Activated CD4-positive, alpha-beta T cell treated with anti-CD3 and anti-CD28 coated beads, Interleukin-2, amount 50 U/mL, for 1 hour (primary cell): Measurements from ENCODE around the gene C11orf71.

Experiments
- DNase-seq: peaks from one replicate; pipeline ENCODE4 v3.0.0-alpha.2; 2020

The C11orf71 gene

DNA sequence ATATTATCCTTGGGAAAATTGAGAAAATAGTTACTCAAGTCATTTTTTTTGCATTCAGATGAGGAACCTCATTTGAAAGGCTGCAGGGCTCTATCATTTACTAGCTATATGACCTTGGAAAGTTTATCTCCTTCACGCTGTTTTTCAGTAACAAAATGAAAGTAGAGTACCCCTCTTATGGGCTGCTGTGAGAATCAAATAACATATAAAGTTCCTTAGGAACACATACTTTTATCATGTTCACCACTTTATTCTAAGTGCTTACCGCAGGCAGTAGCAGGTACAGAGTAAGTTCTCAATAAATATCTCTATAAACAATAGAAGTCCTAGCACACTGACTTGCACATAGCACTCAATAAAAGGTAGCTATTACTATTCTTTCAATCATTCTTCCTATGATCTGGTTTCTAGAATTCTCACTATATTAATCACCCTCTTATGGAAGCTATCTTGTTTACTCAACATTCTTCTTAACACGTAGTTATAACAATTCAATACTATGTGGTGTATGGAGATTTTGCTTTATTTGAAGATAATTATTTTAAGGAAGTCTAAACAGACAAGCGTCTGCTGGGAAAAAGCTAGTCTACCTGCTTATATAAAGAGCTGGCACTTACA lies 1.9 kb downstream of the C11orf71 start:
- DNase-seq: no peak

DNA sequence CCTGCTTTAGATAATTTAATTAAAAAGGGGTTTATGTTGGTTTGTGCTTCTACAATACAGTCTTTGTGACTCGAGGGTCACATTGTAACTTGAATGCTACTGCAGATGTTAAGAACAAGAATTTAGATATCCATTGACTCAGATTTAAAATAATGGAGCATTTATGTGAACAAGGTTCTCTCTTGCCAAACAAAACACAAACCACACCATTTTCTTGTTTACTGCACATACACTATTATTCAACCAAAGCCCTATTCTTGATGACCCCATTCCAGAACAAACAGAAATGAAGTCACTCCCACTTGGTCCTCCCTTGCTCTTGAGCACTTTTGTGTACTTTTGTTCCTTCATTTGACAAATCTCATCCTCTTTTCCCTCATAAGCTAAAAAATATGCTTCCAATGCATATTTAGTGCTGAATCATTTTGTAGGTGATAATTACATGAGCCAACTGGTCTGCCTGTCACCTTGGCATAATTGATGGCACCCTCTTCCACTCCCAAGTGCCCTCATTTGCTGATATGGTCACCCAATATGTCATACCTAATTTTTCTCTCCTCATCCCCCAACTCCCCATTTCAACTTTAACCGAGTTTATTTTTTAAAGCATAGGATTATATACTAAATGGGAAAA lies 2.8 kb downstream of the C11orf71 start:
- no peak for DNase-seq

DNA sequence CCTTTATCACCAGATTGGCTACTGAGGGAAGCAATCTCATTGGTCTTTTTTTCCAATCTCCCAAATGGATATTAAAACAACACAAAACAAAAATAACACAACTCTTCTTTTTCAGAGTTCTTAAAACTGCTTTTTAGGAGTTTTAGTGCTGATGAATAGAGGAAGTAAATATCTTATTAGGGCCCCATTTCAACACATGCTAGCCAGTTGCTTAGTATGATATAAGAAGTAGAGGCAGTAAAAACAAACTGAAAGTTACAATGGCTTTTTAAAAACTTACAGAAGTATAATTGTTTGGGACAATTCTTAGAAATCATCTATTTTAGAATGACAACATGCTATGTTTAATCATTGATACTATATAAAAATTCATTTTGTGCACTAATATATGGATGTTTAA lies 3.4 kb downstream of the C11orf71 start:
- no peak for DNase-seq

DNA sequence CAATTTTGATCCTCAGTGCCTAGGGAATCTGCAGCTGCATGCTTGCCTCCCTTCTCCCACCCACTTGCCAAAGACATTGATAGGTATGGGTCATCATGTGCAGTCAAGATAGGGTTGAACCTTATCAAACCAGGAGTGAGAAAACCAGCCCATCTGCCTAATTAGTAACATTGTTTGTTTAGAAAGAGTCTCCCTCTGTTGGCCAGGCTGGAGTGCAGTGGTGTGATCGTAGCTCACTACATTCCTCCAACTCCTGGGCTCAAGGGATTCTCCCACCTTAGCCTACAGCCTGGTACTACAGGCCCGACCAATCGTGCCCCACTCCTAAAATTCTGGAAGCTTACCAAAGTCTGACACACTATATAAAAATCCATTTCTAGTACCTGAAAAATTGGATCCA lies 4.6 kb downstream of the C11orf71 start:
- no peak for DNase-seq

DNA sequence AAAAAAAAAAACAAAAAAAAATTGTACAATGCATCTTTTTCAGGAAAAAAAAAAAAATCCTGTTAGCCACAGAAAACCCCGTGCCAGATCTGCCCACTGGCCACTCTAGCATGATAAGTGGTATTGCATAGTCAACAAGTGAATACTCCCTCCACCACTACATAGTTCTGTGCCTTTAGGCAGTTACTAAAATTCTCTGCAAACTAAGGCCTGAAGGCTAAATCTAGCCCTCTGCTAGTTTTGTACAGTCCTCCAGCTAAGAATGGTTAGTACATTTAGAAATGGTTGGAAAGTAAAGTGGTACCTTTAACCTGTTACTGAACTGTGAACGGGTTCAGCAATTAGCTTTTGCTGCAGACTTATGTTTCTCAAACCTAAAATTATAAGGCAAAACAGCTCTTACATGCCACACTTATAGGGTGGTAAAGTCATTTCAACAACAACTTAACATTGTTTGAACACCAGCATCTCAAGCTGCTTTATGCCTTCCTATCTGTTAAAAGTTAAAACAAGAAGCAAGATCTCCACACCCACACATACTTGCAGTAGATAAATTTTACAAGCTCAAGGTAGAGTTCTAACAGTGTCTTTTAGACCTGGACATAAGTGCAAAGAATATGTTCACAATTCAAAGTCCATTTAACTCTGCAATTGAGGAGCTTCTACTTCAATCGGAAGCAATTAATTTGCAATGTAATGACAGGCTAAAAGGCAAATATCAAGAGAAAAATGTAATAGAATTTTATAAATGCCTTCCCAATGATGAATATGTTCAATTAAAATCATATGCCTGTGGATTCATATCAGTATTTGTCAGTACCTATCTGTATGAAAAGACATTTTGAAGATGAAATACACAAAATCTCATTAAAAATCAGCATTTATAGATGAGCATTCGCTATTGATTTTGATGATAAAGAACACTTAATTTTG lies 7.3 kb downstream of the C11orf71 start:
- DNase-seq: no peak

DNA sequence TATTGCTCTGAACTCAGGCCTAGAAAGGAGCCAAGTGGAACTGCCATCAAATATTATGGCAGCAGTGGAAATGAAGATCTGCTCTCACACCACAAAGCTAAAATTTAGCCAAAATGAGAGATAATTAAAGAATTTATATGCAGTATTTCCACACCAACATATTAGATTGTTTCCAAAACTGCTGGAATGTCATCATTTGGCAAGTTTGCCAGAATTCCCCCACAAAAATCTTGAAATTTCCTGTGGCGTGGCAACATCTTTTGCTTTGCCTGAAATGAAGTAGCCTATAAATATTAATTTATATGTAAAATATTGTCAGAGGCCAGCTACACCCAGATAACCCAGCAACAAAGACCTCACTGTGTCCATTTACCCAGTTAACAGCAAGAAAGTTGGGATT lies 13.8 kb downstream of the C11orf71 start:
- DNase-seq: no peak

DNA sequence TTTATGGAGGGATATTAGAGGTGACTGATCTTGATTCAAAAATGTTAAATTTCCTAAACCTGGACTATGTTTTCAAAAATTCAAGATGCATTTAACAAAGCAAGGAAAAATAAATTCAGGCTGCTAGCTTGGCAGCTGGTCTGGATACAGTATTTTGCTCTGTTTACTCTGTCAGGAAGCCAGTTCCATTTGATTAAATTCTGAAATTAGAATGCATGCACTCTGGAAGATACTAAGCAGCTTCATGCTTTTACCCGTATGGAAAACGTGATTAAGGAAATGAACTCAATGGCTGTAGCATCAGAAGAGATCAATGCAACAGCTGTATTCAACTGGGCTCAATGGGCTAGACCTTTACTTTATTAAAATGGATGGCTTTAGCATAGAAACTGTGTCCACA lies 14.2 kb downstream of the C11orf71 start:
- no peak for DNase-seq

DNA sequence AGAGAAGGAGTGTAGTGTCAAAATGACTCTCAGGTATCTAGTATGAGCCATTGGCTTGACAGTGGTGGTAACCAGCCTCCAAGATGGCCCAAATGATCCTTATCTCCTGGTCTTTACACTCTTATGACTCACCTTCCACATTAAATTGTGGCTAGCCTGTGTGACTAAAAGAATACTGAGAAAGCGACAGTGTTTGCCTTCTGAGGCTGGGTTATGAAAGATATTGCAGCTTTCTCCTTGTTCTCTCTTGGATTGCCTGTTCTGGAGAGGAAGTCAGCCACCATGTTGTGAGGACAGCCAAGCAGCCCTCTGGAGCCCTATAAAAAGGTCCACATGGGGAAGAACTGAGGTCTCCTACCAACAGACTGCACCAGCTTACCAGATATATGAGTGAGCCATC lies 15.8 kb downstream of the C11orf71 start:
- no peak for DNase-seq

DNA sequence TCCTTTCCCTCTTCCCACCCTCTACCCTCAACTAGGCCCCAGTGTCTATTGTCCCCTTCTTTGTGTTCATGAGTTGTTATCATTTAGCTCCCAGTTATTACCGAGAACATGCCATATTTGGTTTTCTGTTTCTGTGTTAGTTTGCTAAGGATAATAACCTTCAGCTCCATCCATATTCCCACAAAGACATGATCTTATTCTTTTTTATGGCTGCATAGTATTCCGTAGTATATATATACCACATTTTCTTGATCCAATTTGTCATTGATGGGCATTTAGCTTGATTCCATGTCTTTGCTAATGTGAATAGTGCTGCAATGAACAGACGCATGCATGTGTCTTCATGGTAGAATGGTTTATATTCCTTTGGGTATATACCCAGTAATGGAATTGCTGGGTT lies 17.8 kb downstream of the C11orf71 start:
- DNase-seq: no peak

DNA sequence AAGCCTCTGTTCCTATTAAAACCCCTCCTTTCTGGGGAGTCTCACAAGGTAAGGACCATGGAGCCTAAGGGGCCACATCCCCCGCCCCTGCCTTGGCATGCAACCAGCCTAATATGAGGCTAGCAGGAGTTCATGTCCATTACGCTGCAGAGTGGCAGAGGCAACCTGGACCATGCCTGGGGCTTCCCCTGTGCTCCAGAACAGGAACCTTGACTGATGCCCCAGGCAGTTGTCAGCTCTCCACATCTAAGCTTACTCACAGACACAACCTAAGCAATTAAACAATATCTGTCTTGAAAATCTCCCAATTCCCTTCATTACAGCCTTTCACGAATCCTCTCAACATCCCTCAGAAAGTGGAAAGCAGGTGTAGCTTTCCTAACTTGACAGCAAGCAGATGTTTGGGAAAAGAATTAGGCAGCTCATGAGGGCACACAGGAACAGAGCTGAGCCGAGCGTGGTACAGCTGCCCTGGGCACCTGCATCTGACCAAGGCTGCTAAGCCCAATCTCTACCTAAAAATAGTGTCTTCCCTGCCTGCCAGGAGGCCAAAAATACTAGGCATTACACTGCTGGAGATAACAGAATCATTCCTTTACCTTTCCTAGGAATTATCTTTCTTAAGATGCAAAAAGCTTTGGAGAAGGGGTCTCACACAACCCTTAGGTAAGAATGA lies 20.8 kb downstream of the C11orf71 start:
- no peak for DNase-seq

DNA sequence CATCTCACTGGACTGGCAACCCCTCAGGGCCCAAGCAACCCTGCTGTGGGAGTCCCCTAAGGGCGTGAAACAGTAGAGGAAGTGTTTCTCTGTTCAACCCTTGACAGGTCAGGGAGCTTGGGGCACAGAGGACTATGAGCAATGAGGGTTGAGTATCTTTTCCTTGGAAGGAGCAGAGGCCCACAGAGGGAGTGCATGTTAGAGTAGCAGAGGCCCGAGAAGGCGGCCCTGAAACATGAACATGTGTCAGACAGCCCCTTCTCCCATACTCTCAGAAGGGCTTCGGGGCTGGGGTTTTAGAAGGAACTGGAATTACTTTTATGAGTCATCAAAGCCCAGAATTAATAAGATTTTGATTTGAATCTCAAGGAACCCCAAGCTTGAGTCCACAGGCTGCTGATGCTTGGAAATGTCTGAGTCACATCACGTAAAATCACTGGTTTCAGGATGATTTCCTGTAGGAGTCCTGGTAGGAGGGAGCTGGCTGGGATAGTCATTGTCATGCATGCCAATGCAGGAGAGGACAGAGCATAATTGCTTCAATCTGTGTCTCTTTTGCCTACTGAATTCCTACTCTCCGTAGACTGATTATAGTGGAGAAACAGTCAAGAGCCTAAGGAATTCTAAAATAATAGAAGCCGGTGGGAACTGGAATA lies 22.6 kb downstream of the C11orf71 start:
- no peak for DNase-seq

DNA sequence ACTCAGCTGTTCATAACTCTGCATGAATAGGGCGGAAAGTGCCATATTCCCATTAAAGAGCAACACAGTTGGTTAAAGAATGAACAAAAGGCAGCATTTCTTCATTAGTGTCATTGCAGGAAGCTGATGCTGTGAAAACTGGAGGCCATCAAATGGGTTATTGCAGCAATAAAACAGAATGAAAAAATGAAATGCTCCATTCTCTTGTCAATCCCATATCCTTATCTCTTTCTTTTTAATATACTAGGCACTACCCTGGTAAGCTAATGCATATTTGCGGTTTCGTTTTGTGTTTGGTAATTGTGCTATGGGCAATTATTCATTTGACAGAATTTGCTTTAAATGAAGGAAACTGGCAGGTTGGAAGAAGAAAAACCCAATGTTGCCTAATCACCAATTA lies 25.3 kb downstream of the C11orf71 start:
- no peak for DNase-seq

DNA sequence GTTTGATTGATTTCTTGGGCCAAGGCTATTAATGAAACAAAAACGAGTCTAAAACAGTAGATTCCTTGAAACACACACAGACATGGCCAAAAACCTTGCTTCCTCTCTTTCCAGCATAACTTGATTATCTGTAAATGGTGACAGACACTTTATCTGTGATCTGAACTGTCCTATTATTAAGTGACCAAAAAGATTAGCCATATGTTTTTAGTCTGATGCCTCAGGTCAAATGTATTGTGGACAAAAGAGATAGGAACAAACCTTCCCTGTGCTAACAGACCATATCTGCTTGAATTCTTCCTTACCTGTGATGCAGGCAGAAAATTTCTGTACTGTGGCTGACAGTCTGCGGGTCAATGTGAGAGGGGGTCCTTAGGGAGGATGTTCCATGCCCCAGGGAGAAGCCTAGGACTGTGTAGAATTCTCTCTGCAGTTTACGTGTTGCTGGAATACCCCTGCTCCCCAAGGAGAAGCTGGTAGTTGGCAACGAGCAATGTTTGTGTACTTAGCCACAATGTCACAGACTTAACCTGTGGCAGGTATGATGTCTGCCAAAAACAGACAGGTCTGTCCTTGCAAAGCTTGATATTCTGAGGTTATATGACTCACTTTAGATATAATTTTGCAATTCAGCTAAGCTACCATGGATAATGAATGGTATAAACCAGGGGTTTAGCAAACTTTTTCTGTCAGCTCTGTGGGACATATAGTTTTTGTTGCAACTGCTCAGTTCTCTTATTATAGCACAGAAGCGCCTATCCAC lies 31.2 kb downstream of the C11orf71 start:
- DNase-seq: no peak

DNA sequence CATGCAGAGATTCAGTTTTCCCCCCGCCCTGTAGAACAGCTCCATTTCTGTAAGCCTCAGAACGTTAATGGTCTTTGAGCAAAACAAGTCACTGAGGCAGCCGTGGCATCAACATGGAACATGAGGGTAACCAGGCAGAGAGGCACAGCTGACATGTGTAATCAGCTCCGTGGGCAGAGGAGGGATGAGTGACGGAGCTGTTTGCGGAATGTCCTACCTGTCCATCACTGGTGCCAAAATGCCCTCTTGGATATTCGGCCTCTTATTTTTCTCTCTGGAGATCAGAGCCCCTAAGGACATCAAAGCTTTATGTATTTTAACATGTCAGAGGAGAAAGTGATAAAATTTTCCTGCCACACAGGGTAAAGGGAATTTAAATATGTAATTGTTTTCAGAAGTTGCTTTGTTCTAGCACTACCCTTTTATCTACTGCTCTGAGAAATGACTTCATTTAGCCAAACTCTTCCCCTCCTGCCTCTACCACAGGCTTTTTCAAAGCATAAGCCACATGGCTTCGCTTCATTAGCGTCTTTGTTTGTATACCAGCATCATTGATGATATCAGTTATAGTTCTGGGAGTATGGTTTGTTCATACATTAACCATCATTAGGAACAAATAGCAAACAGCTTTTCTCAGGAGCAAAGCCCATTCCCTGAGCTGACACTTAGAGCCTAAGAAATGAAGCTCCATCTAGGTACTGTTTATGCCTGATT lies 32.9 kb downstream of the C11orf71 start:
- DNase-seq: no peak

DNA sequence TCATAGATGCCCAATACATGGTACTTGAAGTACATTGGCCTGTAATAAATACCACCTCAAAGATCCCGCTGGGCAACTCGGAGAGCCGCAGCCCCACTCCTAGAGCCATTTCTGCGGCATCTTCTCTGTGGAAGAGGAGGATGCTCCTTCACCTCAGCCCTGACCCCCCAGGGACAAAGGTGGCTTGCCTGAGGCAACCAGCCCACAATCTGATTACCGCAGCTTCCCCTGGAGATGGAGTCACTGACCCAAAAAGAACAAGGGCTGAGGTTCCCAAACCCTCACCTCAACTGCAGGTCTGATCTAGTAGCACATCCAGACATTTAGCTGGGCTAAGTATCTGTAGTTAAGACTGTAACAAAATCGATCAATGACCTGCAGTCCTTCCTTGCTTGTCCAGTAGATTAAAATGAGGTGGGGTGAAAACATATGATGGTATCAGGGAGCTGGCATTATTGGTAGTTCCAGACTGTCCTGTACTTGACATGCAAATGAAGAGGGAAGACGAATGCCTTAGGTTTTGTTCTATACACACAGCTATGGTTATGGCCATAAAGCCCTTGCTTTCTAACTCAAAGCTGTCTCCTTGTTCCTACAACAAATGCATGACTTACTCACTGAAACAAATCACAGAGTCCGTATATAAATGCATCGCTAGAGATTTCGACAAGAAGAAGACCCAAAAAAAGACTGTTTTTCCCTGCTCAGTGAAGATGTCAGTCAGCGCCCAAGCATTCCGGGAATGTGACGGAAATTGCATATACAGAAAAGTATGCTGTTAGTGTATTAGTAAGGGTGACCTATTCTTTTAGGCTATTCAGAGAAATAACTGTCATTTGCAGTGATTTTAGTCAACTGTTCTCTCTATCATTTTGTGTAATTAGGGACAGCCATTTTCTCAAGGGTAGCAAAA lies 33.7 kb downstream of the C11orf71 start:
- DNase-seq: no peak

DNA sequence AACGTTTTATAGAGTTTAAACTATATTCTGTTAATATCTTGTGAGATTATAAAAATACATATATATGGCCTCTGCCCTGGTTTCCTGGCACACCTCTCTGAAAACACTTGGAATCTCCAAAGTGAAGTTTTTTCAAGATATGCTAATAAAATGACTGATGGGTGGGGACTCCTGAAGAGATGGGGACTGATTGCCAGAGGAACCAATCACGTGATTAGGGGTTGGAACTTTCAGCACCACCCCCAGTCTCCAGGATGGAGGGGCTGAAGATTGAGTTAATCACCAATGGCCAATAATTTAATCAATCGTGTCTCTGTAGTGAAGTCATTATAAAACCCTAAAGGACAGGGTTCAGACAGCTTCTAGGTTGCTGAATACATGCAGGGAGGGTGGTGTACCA lies 37.4 kb downstream of the C11orf71 start:
- DNase-seq: no peak

DNA sequence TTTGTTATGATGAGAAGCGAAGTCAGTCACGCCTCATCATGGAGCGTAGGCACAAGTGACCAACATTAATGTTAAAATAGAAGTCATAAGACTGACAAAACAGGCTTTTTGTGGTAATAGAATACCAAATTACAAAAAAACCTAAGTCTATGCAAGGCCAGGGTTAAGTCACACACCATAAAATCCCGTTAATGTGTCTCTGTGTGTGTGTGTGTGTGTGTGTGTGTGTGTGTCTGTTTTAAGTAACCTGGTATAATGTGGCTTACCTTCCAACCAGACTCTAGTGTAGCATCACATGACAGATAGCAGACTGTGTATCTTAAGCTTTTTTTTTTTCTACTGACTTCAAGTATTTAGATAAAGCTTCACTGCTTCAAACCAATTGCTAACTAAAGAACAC lies 38.0 kb downstream of the C11orf71 start:
- no peak for DNase-seq

DNA sequence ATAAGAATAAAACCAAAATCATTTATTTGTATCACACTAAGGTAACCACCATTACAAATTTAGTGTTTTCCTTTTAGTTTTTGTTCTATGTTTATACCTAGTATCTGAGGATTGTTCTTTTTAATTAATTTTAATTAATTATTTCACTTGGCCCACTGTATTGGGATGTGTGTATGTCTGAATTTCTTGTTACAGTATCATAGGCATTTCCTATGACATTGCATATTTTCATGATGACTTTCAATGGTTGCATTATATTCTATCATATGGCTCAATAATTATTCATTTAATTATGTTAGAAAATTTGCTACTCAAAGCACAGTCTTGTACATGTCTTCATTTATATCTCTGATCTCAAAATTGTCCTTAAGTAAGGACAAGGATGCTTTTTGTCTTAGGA lies 41.0 kb downstream of the C11orf71 start:
- DNase-seq: no peak

DNA sequence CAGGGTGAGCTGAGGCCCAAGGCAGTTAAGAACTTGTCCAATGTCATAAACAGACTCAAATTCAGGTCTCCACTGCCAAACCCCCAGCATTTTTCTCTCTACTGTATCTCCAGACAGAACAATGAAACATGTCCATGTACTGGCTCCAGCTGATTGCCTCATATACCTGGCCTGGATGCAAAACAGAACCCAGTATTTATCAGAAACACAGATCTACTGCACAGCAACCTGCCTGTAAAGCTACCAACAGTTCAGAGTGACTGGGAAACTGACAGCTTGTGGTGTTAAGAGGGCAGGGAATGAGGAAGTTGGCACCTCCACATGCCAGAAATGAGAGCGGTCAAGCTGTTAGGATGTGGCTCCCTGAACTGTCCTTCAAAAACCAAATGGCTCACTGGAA lies 41.6 kb downstream of the C11orf71 start:
- no peak for DNase-seq

DNA sequence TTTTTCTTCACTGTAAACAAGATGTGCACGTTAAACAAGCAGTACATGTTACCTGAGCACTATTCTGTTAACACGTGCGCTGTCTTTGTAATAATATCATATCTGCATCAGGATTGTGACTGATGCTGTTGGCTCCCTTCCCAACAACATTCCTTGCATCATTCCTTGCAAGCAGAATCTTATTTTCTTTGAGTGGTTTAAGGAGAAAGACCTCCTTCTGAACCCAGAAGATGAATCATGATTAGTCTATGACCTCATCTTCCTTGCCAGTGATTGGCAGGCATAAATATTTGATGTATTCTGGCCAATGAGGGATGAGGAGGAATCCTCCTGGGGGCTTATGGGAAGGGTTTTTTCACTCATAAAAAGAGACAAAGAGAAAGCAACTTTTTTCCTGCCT lies 46.2 kb downstream of the C11orf71 start:
- DNase-seq: no peak
